AG09319 (cell line): Measurements from ENCODE around the gene VEPH1.
"Not testable (repeated sequence)": the region's sequence is repeated elsewhere in the genome, so short reads cannot be mapped to it uniquely, and the experiment has no call there.

Source experiments
- DNase-seq: peaks from one replicate; pipeline ENCODE4 v3.0.0-alpha.2; 2010; ENCODE audit warnings: low read depth; ENCODE audit errors: extremely low read depth
- TF ChIP-seq, protein P1 (sequence below): IDR thresholded peaks from 2 replicates; pipeline ENCODE4 v1.5.1; 2011; ENCODE audit warnings: low read depth, mild to moderate bottlenecking, inconsistent platforms, low read length, moderate library complexity

The VEPH1 gene

DNA sequence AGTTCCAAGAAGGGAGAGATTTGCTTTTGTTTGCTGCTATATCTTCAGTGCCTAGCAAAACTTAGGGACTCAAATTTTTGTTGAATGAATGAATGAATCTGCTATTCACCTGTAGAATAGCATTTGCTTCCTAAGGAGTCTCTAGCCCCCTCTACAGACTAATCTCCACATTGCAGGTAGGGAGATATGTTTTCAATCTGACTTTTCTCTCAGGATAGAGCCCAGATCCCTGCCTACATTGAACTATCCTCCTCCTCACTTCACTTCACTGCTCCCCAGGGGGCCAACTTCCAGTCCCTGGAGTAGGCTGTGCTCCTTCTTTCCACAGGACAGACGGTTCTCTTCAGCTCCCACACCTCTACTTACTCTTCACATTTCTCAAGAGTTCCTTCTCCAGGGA is 148.5 kb downstream of the VEPH1 start:
- TF ChIP-seq, protein P1, sequence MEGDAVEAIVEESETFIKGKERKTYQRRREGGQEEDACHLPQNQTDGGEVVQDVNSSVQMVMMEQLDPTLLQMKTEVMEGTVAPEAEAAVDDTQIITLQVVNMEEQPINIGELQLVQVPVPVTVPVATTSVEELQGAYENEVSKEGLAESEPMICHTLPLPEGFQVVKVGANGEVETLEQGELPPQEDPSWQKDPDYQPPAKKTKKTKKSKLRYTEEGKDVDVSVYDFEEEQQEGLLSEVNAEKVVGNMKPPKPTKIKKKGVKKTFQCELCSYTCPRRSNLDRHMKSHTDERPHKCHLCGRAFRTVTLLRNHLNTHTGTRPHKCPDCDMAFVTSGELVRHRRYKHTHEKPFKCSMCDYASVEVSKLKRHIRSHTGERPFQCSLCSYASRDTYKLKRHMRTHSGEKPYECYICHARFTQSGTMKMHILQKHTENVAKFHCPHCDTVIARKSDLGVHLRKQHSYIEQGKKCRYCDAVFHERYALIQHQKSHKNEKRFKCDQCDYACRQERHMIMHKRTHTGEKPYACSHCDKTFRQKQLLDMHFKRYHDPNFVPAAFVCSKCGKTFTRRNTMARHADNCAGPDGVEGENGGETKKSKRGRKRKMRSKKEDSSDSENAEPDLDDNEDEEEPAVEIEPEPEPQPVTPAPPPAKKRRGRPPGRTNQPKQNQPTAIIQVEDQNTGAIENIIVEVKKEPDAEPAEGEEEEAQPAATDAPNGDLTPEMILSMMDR: peak; percentile 38
- DNase-seq: no peak

DNA sequence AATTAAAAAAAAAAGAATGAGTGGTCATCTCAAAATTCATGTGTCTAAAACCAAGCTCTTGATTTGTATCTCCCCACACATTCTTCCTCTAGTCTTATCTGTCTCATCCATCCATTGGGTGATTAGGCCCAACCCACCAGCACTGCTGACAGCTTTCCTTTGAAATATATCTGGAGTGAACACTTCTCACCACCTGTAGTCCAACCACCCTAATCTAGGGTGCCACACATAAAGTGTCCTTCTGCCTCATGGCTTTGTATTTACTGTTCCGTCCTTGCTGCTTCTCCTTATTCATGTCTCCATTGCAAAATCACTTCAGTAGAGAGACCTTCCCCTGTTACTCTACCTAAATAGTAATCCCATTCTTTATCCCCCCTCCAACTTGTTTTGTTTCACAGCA is 149.0 kb downstream of the VEPH1 start:
- no peak for DNase-seq
- TF ChIP-seq, protein P1: no peak

DNA sequence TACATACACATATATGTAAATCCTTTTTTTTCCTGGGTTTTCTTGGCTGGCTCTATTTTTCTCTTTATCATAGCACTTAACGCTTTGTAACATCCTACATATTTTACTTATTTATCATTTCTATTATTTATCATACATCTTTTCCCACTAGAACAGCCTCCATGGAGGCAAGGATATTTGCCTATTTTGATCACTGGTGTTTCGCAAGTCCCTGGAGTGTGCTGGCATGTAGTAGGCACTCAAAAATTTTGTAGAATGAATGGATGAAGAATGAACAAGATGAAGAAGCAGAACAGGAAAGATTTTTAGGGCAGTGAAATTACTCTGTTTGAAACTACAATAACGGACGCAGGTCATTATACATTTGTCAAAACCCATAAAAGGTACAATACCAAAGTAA is 149.6 kb downstream of the VEPH1 start:
- DNase-seq: no peak
- TF ChIP-seq, protein P1: no peak

DNA sequence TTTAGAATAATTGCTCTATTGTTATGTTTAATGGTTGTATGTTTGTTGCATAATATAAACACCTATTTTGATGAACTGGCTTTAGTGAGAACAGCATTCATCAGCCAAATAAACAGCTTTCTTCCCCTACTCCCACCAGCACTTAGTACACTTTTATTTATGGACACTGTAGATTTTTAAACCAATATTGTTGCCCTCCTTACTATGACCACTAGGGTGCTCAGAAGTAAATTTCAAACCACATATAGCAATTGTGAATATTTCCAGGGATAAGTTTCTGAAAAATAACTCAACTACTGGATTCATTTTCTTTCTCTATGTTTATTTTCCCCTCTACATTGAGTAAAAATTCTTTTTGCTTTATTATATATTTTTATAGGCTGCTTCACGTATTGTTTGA is 151.2 kb downstream of the VEPH1 start:
- TF ChIP-seq, protein P1: no peak
- no peak for DNase-seq

DNA sequence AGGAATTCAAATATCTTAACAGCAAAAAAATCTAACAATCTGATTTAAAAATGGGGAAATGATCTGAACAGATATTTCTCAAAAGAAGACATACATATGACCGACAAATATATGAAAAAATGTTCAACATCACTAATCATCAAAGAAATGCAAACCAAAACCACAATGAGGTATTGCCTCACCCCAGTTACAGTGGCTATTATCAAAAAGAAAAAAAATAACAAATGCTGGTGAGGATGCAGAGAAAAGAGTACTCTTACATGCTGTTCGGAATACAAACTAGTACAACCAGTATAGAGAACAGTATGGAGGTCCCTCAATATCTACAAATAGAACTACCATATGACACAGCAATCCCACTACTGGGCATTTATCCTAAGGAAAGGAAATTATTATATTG is 152.6 kb downstream of the VEPH1 start:
- DNase-seq: not testable (repeated sequence)

DNA sequence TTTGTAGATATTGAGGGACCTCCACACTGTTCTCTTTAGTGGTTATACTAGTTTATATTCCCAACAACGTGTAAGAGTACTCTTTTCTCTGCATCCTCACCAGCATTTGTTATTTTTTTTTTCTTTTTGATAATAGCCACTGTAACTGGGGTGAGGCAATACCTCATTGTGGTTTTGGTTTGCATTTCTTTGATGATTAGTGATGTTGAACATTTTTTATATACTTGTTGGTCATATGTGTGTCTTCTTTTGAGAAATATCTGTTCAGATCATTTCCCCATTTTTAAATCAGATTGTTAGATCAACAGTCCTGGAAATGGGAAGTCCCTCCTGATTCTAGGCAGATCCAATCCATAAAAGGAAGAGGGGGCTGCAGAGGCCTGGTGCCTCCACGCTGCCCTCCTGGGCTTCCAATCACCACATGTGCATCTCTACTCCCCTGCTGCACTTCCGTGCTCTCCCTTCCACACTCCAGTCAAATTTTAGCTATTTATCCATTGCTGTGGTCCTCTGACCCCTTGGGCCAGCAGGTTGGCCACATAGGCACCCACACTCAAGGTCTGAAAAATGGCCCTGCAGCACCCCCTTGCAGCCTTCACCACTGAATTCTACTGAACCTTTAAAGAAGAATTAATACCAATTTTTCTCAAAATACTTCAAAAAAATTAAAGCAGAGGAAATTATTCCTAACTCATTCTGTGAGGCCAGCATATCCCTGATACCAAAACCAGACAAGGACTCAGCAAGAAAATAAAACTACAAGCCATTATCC is 154.7 kb downstream of the VEPH1 start:
- DNase-seq: not testable (repeated sequence)

DNA sequence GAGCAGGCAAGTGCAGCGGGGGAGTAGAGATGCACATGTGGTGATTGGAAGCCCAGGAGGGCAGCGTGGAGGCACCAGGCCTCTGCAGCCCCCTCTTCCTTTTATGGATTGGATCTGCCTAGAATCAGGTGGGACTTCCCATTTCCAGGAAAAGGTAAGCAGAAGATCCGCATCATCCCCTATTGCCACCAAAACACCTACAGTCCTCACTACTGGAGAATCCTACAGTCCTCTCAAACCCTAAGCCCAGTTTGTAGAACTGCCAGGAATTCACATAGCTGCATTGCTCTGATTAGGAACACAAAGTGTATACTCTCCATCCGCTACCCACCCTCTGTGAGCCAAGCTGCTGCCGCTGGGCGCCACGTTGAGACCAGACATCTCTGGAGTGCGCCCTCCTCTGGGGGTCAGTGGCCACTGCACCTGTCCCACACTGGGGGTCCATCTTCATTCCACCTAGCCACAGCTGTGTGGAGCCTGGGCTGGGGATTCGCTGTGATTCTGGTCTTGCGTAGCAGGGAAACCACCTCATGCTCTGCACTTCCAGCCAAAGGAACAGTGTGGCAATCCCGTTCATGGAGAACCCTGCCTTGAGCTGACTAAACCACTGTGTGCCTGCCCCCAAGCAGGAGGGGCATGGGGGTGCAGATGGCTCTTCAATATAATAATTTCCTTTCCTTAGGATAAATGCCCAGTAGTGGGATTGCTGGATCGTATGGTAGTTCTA is 155.5 kb downstream of the VEPH1 start:
- TF ChIP-seq, protein P1: peak; percentile 12
- DNase-seq: no peak

DNA sequence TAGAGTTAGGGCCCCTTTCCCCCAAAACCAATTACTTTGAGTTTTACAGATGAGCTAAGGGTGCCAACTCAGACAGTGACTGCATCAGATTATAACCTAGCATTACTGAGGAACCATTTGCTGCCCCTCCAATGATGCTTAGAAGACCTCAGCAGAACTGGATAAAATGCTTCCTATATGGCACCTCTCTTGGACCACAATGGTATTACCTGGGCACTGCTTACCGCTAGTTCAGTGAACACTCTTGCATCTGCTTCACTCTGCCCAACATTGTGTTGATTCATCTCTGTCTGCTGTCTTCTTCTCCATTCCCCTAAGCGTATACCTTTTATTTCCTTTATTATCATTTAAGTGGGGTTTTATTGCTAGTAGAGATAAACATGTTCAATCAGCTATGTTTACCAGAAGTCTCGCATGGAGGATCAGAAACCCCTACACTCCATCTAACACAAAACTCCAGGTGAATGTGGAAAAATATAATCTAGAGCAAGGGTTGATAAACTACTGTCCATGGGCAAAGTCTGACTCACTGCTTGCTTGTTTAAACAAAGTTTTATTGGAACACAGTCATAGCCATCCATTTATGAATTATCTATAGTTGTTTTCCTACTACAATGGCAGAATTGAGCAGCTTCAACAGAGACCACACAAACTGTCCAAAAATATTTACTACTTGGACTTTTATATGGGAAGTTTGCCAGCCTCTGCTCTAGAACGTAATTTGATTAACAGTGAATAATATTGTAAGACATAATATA is 166.8 kb downstream of the VEPH1 start:
- TF ChIP-seq, protein P1: no peak

More for the DNA sequence above, 166.8 kb downstream of the VEPH1 start:
- no peak for DNase-seq
